22Rv1 (cell line): Measurements from ENCODE around the gene TUBA8.
"Not testable (repeated sequence)": the region's sequence is repeated elsewhere in the genome, so short reads cannot be mapped to it uniquely, and the experiment has no call there.

Experiments
- H3K27ac ChIP-seq: fragments of 450-650 bp; 2 replicates; pipeline ENCODE4 v1.5.1; 2017
- CTCF ChIP-seq: fragments of 450-650 bp; IDR thresholded peaks from 2 replicates; pipeline ENCODE4 v1.5.1; 2017; ENCODE audit warnings: mild to moderate bottlenecking
- ZFX ChIP-seq: fragments of 450-650 bp; IDR thresholded peaks from 2 replicates; pipeline ENCODE4 v1.6.1; 2017; ENCODE audit warnings: antibody characterized with exemption, borderline replicate concordance

The TUBA8 gene

GRCh38 chr22:18121506-18121905, 10.9 kb downstream of the TUBA8 start:
- TF ChIP-seq ZFX (no peak), CTCF (no peak)
- H3K27ac ChIP-seq = no peak overlapping the region

- H3K27ac ChIP-seq = no peak overlapping the region
- TF ChIP-seq ZFX = no peak
- TF ChIP-seq CTCF = no peak
Observed at GRCh38 chr22:18121954-18122554, 11.4 kb downstream of the TUBA8 start.

GRCh38 chr22:18123476-18124025, 12.9 kb downstream of the TUBA8 start:
- not testable (repeated sequence) for H3K27ac ChIP-seq

GRCh38 chr22:18126606-18127005, 16.0 kb downstream of the TUBA8 start:
- no peak for TF ChIP-seq CTCF
- no peak for TF ChIP-seq ZFX
- H3K27ac ChIP-seq = no peak overlapping the region

GRCh38 chr22:18130018-18130417, 19.4 kb downstream of the TUBA8 start:
- TF ChIP-seq CTCF (no peak), ZFX (no peak)
- no peak overlapping the region for H3K27ac ChIP-seq

- H3K27ac ChIP-seq = no peak overlapping the region
- TF ChIP-seq ZFX (no peak), CTCF (no peak)
Observed at GRCh38 chr22:18130699-18131429, 20.3 kb downstream of the TUBA8 start.

- no peak for TF ChIP-seq CTCF
- no peak for TF ChIP-seq ZFX
- H3K27ac ChIP-seq = no peak overlapping the region
Observed at GRCh38 chr22:18133452-18133851, 22.8 kb downstream of the TUBA8 start.
